GM21529 (cell line): Measurements from ENCODE around the gene ITPK1.

ENCODE experiments used
- ATAC-seq: cut with Tn5 transposase; IDR thresholded peaks from one replicate; pipeline ENCODE4 v1.9.1; 2021; ENCODE audit not compliant: unreplicated experiment

ITPK1 gene

GRCh38 chr14:92903359-92903758 is 212.4 kb downstream of the ITPK1 start:
- no peak for ATAC-seq

GRCh38 chr14:92902726-92903125 is 213.0 kb downstream of the ITPK1 start:
- no peak for ATAC-seq

GRCh38 chr14:92902191-92902590 is 213.5 kb downstream of the ITPK1 start:
- no peak for ATAC-seq

GRCh38 chr14:92900660-92901059 is 215.1 kb downstream of the ITPK1 start:
- no peak for ATAC-seq

- no peak for ATAC-seq
Observed at GRCh38 chr14:92898566-92899131, 217.1 kb downstream of the ITPK1 start.

- no peak for ATAC-seq
Observed at GRCh38 chr14:92897922-92898565, 217.7 kb downstream of the ITPK1 start.

- no peak for ATAC-seq
Observed at GRCh38 chr14:92895352-92895878, 220.3 kb downstream of the ITPK1 start.

- ATAC-seq, result no peak
Observed at GRCh38 chr14:92892589-92892988, 223.1 kb downstream of the ITPK1 start.

- no peak for ATAC-seq
Observed at GRCh38 chr14:92890830-92891588, 224.7 kb downstream of the ITPK1 start.

GRCh38 chr14:92888896-92889295 is 226.8 kb downstream of the ITPK1 start:
- ATAC-seq, result no peak

- no peak for ATAC-seq
Observed at GRCh38 chr14:92887157-92887556, 228.6 kb downstream of the ITPK1 start.
